NCI-H345 treated with DMSO at 0.1 percent for 48 hours (cell line): Measurements from ENCODE around the gene SMAD1.

ENCODE experiments used
- DNase-seq: peaks from one replicate; lab custom pipeline; 2025; ENCODE audit not compliant: unreplicated experiment; lab: John Stamatoyannopoulos, UW

Gene SMAD1

DNA sequence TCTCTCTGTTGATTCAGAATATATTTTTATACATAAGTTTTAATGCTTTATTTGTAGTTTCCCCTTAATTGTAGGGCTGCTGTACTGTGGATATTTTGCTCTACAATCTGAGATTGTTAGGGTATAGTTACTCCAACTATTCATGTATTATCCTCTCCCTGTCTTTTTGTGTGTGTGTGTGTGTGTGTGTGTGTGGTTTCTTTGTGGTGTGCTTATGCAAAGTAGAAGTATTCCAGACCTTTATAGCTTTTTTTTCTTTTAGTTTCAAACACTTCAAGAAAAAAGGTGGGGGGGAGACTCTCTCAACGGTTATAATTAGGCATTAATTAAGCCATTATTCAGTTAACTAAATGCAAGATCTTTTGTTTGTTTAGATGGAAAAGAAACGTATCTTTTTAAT lies 6.7 kb downstream of the SMAD1 start:
- DNase-seq: no peak

DNA sequence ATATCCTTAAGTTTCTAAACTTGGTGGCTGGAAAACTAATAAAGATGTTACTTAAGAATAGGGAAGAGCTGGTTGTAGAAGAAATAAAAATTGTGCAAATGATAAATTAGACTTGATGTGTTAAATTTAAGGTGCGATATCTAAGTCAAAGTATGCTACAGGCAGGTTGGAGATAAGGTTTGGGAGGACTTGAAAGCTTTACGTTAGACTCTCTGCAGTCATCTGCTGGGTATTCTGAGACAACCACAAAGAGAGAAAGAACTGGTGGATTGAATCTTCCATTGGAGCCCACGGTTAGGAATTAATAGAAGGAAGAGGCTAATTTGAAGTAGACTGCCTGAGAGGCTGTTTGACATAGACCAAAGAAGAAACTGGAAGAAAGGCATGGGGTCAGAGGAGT lies 7.9 kb downstream of the SMAD1 start:
- DNase-seq: no peak

DNA sequence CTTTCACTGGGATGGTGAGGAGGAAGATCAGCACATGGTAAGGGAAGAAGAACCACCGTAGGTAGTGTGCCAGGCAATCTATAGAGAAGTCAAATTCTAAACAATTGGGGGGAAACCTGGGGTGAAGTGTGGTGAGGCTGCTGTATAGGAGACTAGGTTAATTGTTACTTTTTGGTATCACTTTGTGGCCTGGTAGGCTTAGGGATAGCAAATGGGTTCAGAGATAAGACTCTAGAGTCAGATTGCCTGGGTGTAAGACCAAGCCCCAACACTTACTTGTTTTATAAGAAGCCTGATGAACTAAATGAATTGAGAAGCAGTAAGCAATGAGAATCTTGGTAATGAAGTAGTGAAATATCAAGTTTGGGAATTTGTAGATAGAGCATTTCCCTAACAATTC lies 8.7 kb downstream of the SMAD1 start:
- no peak for DNase-seq

DNA sequence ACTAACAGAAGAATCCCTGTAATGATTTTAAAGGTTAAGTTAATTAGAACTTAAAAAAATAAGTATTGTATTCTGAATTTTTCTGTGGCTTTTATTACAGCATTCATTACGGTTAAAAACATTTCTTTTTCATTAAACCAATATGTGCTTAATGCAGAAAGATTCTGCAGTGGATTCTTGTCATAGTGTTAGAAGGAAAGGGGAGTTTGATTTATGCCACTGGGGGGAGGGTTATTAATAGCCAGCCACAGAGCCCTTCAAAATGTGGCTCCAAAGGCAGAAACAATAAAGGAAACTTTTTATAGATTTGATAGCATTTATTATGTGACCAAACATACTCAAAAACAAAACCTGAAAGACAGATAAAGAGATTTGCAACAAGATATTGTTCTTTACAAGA lies 9.1 kb downstream of the SMAD1 start:
- DNase-seq: no peak

DNA sequence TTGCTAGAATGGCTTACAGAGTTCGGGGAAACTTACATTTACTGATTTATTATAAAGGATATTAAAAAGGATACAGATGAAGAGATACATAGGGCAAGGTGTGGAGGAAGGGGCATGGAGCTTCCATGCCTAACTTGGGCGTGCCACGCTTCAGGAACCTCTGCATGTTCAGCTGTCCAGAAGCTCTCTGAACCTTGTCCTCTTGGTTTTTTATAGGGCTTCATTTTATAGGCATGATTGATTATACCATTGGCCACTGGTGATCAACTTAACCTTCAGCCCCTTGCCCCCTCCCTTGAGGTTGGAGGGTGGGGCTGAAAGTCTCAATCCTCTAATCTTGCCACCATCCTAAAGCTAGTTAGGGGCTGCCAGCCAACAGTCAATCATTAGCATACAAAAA lies 10.7 kb downstream of the SMAD1 start:
- no peak for DNase-seq

DNA sequence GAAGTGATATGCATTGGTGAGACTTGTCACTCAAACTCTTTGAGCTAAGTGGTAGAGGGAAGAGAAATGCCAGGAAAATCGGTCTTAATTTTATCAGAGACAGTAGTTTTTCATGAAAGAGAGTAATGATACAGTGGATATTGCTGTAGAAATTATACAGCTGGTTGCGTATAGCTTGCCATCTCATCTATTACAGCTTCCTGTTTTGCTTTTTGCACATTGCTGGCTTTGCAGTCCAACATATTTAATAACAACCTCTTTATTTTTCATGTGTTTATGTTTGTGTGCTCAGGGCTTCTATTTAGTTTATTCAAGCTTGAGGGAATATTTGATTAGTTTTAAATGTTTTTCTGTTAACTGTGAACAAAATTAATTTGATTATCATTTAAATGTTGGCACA lies 11.5 kb downstream of the SMAD1 start:
- no peak for DNase-seq

DNA sequence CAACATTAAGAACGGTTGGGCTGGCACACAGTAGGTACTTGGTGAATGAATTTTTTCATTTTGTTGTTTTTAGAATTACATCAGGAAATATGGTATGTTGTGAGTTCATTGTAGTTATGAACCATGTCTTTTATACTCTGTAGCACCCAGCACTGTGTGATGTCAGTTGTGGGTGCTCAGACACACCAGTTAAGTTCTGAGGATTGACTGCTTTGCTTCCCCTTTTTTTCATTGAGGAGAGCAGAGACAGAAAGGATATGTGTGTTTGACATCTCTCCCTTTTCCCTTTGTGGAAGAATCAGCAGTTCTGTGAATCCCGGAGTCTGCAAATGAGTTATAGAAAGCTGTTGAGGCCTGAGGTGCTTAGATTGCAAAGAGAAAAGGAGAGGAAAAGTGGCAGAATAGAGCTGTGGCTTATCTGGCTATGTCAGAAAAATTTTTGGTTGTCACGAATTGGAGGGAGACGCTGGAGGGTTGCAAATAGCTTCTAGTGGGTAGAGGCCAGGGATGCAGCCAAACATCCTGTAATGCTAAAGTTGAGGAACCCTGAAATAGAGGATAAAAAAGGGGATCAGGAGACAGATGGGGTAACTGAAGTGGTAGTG lies 13.1 kb downstream of the SMAD1 start:
- no peak for DNase-seq

DNA sequence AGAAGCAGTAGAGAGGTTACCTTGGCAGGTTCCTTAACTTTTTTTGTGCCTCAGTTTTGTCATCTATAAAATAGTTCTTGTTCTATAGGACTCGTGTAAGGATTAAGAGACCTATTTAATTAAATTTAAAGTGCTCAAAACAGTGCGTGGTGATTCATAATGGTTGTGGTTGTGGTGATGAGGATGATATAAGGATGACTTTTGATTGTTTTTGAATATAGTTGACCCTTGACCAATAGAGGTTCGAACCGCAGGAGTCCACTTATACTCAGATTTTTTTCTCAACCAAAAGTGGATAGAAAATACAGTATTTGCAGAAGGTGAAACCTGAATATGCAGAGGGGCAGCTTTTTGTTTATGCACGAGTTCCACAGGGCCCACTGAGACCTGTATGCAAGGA lies 14.6 kb downstream of the SMAD1 start:
- no peak for DNase-seq

DNA sequence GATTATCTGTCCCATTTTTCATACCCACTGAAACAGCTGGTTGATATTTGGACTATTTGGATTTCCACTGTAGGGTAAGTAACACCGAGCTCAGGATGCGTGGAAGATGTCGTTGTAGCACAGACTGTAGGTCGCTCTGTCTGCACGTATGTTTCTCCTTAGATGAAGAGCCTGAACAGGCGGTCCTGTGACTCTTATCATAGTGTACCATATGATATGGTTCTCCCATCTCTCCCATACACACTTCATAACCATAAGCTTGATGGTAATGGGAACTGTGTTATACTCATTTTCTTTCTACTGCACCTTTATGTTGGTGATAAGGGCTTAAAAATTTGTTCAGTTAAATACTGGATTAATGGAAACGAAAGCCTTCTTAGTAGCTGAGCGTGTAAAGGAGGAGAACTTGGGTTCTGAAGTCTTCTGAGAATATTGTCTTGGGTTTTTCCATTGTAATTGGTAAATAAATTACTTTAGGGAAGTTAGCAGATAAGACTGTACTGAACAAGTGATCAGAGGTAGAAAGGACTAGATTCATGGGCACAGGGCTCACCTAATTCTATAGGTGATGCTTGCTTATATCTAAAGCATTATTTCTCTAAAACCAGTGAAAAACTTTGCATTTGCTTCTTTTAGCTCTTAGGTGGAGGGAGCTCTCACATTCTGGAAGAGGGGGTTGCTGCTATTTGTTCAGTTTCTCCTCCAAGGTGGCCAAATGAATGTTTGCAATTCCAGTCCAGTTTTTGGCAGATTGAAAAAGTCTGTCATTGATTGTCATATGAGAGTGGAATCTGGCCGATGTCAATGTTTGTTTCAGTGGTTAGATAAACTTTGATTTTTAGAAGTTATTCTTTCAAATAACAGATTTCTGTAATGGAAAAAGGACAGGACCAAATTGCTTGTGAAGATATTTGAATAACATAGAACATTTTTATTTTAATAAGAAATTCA lies 15.8 kb downstream of the SMAD1 start:
- no peak for DNase-seq

DNA sequence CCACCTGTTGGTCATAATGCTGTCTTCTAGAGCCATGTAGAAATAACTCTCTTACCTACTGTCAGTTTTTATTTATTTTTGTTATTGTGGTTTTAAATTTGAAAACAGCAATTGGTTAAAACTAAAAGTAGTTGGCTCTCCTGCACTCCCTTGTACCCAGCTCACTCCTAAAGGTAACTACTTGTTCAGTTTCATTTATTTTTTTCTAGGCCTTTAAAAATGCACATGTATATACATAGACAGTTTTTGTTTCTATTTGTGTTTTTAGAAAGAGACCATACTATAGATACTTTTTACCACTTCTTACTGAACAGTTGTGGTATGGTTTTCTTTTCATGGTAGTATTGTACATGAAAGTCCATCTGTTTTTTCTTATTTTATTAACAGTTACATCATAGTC lies 16.8 kb downstream of the SMAD1 start:
- no peak for DNase-seq

DNA sequence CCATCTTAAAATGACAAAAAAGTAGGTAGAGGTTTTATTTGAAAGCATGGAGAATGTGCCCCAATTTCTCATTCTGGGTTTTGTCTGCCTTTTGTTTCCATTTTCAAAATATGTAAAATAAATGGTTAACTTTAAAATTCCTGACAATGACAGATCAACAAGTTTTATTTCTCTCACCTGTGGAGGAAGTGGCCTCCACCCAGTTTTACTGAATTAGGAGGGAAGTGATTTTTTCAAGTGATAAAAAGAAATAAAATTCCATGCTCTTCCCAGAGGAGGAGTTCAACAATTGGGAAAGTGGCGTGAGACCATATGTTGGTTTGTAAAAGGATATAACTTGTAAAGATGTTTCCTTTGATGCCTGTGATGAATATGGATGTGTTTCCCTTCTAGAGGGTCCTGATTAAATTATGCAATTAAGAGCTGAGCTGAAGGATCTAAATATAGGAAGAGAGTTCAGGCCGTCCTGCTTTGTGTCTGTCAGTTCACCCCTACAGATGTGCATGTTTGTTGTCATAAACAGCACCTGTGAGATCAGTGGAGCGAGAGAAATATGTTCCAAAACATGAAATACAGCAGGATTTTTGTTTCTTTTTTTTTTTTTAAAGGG lies 19.5 kb downstream of the SMAD1 start:
- DNase-seq: no peak

DNA sequence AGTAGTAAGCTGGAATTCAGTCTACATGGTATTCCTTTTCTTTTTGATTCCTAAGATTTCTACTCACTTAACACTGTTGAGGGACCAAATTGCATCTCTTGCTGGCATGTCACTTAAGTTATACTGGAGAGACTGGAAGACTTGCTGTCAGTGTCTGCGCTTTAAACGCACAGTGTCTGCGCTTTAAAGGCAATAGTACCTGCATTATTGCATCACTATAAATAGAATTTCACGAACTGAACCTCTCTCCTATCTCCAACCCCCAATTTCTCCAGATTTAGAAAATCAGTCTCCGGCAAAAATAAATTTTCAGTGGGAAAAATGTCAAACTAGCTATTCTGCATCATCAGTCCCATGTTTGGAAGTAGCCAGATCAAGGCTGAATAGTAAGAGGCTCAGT lies 21.2 kb downstream of the SMAD1 start:
- DNase-seq: no peak

DNA sequence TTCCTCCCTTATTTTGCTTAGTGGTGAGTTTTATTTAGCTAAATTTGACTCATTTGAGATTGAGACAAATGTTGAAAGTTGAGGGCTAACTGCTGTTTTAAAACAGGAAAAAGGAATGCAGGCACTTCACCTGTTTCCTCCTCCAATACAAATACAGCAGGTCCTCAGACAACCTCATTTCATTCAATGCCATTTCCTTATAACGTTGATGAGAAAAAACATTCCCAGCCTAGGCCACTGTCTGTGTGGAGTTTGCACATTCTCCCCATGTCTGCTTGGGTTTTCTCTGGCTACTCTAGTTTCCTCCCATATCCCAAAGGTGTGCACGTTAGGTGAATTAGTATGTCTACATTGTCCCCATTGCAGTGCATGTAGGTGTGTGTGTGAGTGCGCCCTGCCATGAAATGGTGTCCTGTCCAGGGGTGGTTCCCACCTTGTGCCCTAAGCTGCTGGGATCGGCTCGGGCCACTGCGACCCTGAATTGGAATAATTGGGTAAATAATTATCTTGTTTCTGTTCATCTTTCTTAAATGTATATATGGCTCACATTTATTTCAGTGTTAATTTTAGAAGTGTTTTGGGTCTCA lies 21.9 kb downstream of the SMAD1 start:
- no peak for DNase-seq

DNA sequence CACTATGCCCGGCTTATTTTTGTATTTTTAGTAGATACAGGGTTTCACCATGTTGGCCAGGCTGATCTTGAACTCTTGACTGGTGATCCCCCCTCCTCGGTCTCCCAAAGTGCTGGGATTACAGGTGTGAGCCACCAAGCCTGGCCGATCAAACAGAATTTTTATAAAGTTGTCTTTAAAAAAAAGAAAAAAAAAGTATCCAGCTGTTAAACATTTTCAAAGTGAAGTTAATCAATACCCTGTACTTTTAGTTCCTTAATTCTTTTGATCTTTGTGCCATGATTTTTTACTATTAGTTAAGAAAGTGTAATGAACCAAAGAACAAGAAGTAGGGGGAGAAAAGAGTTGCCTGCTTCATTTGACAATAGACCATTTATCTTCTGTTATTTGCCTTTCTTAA lies 24.3 kb downstream of the SMAD1 start:
- no peak for DNase-seq

DNA sequence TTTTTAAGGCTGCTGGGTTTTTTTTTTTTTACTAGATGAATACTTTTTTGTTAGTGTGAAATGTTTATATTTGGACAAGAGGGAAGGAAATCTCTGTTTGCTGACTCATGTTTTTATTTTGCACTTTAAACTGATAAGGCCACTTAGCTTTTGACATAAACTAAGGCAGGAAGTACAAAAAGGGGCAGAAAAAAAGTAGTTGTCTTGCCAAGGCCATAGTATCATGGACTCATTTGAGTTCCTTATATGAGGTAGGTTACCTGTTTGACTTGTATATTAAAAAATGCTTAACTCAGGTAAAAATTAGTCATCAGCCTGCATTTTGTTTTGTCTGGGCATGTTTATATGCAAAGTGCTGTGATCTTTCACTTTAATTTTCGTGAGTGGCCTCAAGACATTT lies 26.0 kb downstream of the SMAD1 start:
- DNase-seq: no peak

DNA sequence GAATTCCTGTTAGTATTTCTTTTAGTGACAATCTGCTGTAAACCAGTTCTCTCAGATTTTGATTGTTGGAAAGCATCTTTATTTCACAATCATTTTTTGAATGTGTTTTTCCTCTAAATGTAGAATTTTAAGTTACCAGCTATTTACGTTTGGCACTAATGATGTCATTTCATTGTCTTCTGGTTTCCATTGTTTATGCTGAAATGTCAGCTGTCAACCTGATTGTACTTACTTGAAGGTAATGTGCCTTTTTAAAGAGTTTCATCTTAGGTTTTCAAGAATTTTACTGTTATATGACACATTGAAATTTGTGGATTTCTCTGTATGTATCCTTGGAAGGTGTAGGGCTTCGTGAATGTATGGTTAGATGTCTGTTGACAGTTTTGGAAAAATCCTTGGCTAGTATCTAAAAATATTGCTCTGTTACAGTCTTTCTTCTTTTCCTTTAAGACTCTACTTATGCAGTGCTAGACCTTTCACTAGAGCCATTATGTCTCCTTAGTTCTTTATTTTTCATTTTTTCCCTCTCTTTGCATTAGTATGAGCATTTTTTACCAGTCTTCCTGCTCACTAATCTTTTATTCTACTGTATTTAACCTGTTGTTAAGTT lies 30.4 kb downstream of the SMAD1 start:
- no peak for DNase-seq

DNA sequence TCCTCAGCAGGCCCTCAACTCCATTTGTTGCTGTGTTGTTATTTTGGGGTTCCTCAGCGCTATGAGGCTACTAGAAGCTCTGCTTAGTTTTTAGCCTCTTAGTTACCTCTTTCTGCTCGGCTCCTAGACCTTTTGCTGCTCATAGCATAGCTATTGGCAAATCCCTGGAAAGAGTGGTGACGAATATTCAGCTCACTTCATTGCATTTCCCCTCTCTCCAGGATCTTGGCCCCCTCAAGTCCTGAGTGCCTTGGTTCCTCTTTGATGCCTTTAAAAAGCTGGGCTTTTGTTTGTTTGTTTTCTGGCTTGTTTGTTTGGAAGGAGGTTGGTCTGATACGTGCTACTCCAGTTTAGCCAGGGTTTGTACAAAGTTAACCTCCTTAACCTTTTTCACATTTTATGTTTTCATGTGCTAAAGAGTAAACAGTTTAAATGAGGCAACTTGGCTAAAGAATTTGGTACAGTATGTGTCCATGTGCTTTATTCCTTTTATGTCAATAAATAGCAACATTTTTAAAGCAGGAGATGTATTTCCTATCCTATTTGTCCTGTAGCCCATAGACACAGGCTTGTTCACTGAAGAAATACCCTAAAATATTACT lies 31.5 kb downstream of the SMAD1 start:
- DNase-seq: no peak

DNA sequence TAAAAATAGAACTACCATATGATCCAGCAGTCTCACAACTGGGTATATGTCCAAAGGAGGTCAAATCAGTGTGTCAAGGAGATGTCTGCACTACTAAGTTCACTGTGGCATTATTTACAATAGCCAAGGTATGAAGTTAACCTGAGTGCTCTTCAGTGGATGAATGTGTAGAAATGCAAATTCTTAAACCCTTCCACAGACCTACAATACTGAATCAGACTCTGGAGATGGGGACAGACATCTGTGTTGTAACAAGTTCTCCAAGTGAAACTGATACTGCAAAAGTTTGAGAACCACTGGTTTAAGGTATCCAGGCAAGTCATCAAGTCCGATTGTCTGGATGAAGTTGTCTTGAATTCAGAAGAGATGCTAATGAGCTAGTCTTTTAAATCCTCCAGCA lies 38.5 kb downstream of the SMAD1 start:
- no peak for DNase-seq

DNA sequence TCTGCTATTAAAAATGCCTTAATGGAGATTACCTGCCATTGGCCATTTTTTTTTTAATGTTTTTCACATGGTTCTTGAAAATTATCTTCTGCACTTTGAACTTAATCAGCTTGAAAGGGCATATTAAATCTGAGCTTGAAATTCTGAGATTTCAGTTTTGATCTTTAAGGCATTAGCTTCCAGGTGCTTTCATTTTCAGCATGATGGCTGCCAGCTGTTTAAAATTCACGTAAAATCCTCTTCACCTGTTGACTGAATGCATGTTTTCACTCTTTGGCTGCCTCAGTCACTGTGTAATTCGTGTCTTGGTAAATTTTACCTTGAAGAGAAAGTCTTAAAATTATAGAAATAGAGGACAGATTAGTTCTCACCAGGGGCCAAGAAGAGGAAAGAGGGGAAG lies 39.6 kb downstream of the SMAD1 start:
- no peak for DNase-seq

DNA sequence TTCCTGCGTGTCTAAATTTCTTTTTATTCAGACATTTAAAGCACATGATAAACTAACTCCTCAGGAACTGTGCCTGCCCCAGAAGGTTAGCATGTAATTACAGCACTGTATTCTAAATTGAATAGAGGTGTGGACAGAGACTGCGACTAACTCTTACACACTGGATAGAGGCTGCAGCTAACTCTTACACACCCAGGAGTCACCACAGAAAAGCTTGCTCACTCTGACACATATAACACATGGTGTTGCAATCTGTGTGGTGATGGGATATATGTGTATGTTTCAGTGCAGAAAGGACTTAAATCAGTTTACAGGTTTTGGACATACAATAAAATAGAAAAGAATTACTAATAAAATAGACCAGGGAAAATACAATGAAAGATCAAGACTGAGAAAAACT lies 41.5 kb downstream of the SMAD1 start:
- DNase-seq: no peak

DNA sequence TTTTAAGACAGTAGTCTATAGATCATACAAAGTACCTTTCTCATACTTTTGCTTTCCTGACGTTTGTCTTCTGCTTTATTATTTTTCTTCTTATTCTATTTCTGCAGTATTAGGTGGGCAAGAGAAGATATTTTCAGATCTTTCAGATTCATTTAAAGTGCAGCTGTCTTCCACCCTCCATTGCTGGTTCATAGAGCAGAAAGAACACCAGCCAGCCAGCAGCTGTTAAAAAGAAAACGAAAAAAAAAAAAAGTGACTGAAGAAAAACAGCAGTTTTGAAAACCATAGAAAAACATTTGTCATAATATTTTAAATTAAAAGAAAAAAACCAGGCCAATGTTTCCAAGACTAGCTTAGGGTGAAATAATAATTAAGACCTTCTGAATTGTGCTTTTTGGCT lies 42.9 kb downstream of the SMAD1 start:
- DNase-seq: no peak
